Mesodermal cell (in vitro differentiated cells): ENCODE measurements around the gene SPPL2C.

Source experiments
- H3K27ac ChIP-seq: 2 replicates; pipeline ENCODE4 v1.7.0; 2013; ENCODE audit warnings: mild to moderate bottlenecking, low read depth, low read length, moderate library complexity; ENCODE audit not compliant: severe bottlenecking
- H3K36me3 ChIP-seq: 2 replicates; pipeline ENCODE4 v1.7.1; 2013; ENCODE audit warnings: mild to moderate bottlenecking, low read length, moderate library complexity; ENCODE audit not compliant: control insufficient read depth, insufficient read depth
- H3K4me1 ChIP-seq: one replicate; pipeline ENCODE4 v1.7.1; 2013; ENCODE audit warnings: mild to moderate bottlenecking, low read length; ENCODE audit not compliant: insufficient read depth, control insufficient read depth, poor library complexity, severe bottlenecking
- H3K4me3 ChIP-seq: 2 replicates; pipeline ENCODE4 v1.7.0; 2013; ENCODE audit warnings: low read length, control low read depth, mild to moderate bottlenecking; ENCODE audit not compliant: insufficient read depth, poor library complexity, severe bottlenecking; ENCODE audit errors: extremely low read depth
- H3K9me3 ChIP-seq: 2 replicates; pipeline ENCODE4 v1.7.1; 2013; ENCODE audit warnings: mild to moderate bottlenecking, low read length, moderate library complexity; ENCODE audit not compliant: control insufficient read depth
- WGBS, 2 experiments: methylation state at CpG; one replicate each; pipeline ENCODE4 v1.1.5; 2013; ENCODE audit warnings: missing lambda C conversion rate in 2 of 2; ENCODE audit not compliant: insufficient coverage in 2 of 2; 5-methylcytosine and 5-hydroxymethylcytosine counted together

Gene SPPL2C

GRCh38 chr17:45828582-45829133, 16.0 kb upstream of the SPPL2C start:
- no peak overlapping the region for H3K27ac ChIP-seq
- H3K9me3 ChIP-seq = no peaks in the 10 kb centered on the region
- no peak overlapping the region for H3K4me3 ChIP-seq
- 84 to 89% methylated on average over 14 to 15 of the region's 15 CpGs for whole genome bisulfite sequencing, 2 experiments
- no peaks in the 10 kb centered on the region for H3K36me3 ChIP-seq
- H3K4me1 ChIP-seq = no peaks in the 10 kb centered on the region

GRCh38 chr17:45833920-45834319, 10.8 kb upstream of the SPPL2C start:
- H3K27ac ChIP-seq = no peak overlapping the region
- no peak overlapping the region for H3K4me3 ChIP-seq
- H3K9me3 ChIP-seq = no peaks in the 10 kb centered on the region
- no peaks in the 10 kb centered on the region for H3K36me3 ChIP-seq
- H3K4me1 ChIP-seq = no peaks in the 10 kb centered on the region
- 76% methylated on average over 3 of the region's 6 CpGs; no CpG with 5 or more reads in 1 of the 2 experiments for WGBS, 2 experiments

- no peaks in the 10 kb centered on the region for H3K36me3 ChIP-seq
- no peak overlapping the region for H3K4me3 ChIP-seq
- H3K9me3 ChIP-seq = no peaks in the 10 kb centered on the region
- no peak overlapping the region for H3K27ac ChIP-seq
- 90 to 94% methylated on average over 16 to 23 of the region's 26 CpGs for WGBS, 2 experiments
- no peaks in the 10 kb centered on the region for H3K4me1 ChIP-seq
These were observed 9.9 kb upstream of the SPPL2C start for GRCh38 chr17:45834471-45835396.

GRCh38 chr17:45835481-45835880, 9.2 kb upstream of the SPPL2C start:
- no peaks in the 10 kb centered on the region for H3K36me3 ChIP-seq
- H3K4me3 ChIP-seq = no peak overlapping the region
- H3K27ac ChIP-seq = no peak overlapping the region
- WGBS, 2 experiments = 79 to 86% methylated on average over 3 of the region's 5 CpGs
- no peaks in the 10 kb centered on the region for H3K9me3 ChIP-seq
- H3K4me1 ChIP-seq = no peaks in the 10 kb centered on the region

- Histone ChIP-seq H3K4me3 (no peak overlapping the region), H3K4me1 (no peaks in the 10 kb centered on the region), H3K9me3 (no peaks in the 10 kb centered on the region), H3K27ac (no peak overlapping the region), H3K36me3 (no peaks in the 10 kb centered on the region)
- 77 to 84% methylated on average over 12 to 14 of the region's 20 CpGs for WGBS, 2 experiments
These were observed 8.3 kb upstream of the SPPL2C start for GRCh38 chr17:45836047-45837044.

GRCh38 chr17:45837187-45837586, 7.5 kb upstream of the SPPL2C start:
- no peaks in the 10 kb centered on the region for H3K36me3 ChIP-seq
- H3K27ac ChIP-seq = no peak overlapping the region
- no peak overlapping the region for H3K4me3 ChIP-seq
- H3K9me3 ChIP-seq = no peaks in the 10 kb centered on the region
- no peaks in the 10 kb centered on the region for H3K4me1 ChIP-seq
- 58 to 66% methylated on average over 9 to 10 of the region's 10 CpGs for WGBS, 2 experiments

- Histone ChIP-seq H3K9me3 (no peaks in the 10 kb centered on the region), H3K27ac (no peak overlapping the region), H3K36me3 (no peaks in the 10 kb centered on the region), H3K4me3 (no peak overlapping the region), H3K4me1 (no peaks in the 10 kb centered on the region)
- WGBS, 2 experiments = 84 to 98% methylated on average over 5 to 8 of the region's 9 CpGs
These were observed 7.1 kb upstream of the SPPL2C start for GRCh38 chr17:45837603-45838002.

GRCh38 chr17:45838751-45839295, 5.9 kb upstream of the SPPL2C start:
- Histone ChIP-seq H3K4me1 (no peaks in the 10 kb centered on the region), H3K27ac (no peak overlapping the region), H3K36me3 (no peaks in the 10 kb centered on the region), H3K9me3 (no peaks in the 10 kb centered on the region), H3K4me3 (no peak overlapping the region)
- WGBS, 2 experiments = 88 to 94% methylated on average over 7 to 8 of the region's 8 CpGs

- H3K4me1 ChIP-seq = no peaks in the 10 kb centered on the region
- H3K27ac ChIP-seq = no peak overlapping the region
- WGBS, 2 experiments = 97 to 98% methylated on average over 4 of the region's 4 CpGs
- H3K9me3 ChIP-seq = no peaks in the 10 kb centered on the region
- H3K4me3 ChIP-seq = no peak overlapping the region
- H3K36me3 ChIP-seq = no peaks in the 10 kb centered on the region
These were observed 5.2 kb upstream of the SPPL2C start for GRCh38 chr17:45839442-45839841.

- no peaks in the 10 kb centered on the region for H3K36me3 ChIP-seq
- 88 to 89% methylated on average over 9 of the region's 9 CpGs for WGBS, 2 experiments
These were observed 3.5 kb upstream of the SPPL2C start for GRCh38 chr17:45841186-45841585.

More at GRCh38 chr17:45841186-45841585, 3.5 kb upstream of the SPPL2C start:
- Histone ChIP-seq H3K27ac (no peak overlapping the region), H3K4me1 (no peaks in the 10 kb centered on the region), H3K9me3 (no peaks in the 10 kb centered on the region), H3K4me3 (no peak overlapping the region)
